Epithelial cell of esophagus (primary cell): ENCODE data around the gene TMEM108.

Experiments used
- DNase-seq: peaks from one replicate; pipeline ENCODE4 v3.0.0; 2010; ENCODE audit warnings: low read depth
- H3K4me3 ChIP-seq: 2 replicates; pipeline ENCODE4 v1.5.1; 2011; ENCODE audit warnings: mild to moderate bottlenecking, low read length, control low read depth
- CTCF ChIP-seq: IDR thresholded peaks from 2 replicates; pipeline ENCODE4 v1.5.1; 2011; ENCODE audit warnings: low read depth, mild to moderate bottlenecking, low read length, control low read depth, inconsistent platforms; ENCODE audit not compliant: insufficient read depth; ENCODE audit errors: missing control alignments

TMEM108 gene

GRCh38 chr3:133054586-133054985 is 16.4 kb downstream of the TMEM108 start:
- no peak for TF ChIP-seq CTCF
- no peak for DNase-seq
- no peak overlapping the region for H3K4me3 ChIP-seq

GRCh38 chr3:133055339-133055738 is 17.1 kb downstream of the TMEM108 start:
- no peak overlapping the region for H3K4me3 ChIP-seq
- DNase-seq = no peak
- no peak for TF ChIP-seq CTCF

GRCh38 chr3:133058243-133058642 is 20.1 kb downstream of the TMEM108 start:
- TF ChIP-seq CTCF = no peak
- no peak for DNase-seq

GRCh38 chr3:133058831-133059230 is 20.6 kb downstream of the TMEM108 start:
- DNase-seq = no peak
- TF ChIP-seq CTCF = no peak
- no peak overlapping the region for H3K4me3 ChIP-seq

More at GRCh38 chr3:133058243-133058642, 20.1 kb downstream of the TMEM108 start:
- H3K4me3 ChIP-seq = no peak overlapping the region

- no peak for DNase-seq
- no peak overlapping the region for H3K4me3 ChIP-seq
- no peak for TF ChIP-seq CTCF
Observed at GRCh38 chr3:133065193-133065961, 27.2 kb downstream of the TMEM108 start.

GRCh38 chr3:133066026-133066425 is 27.8 kb downstream of the TMEM108 start:
- no peak overlapping the region for H3K4me3 ChIP-seq

More at GRCh38 chr3:133066026-133066425, 27.8 kb downstream of the TMEM108 start:
- TF ChIP-seq CTCF = no peak
- no peak for DNase-seq
